Limb (tissue), 2 donors: ENCODE data around the gene PREX1.
"Not testable (repeated sequence)": the region's sequence is repeated elsewhere in the genome, so short reads cannot be mapped to it uniquely, and the experiment has no call there.

ENCODE experiments used
- DNase-seq, 2 donors: peaks; one replicate each; pipeline ENCODE4 v3.0.0-alpha.2; 2016; ENCODE audit errors: extremely low spot score in 2 of 2

Gene PREX1

GRCh38 chr20:48612335-48612734 is 215.5 kb downstream of the PREX1 start:
- DNase-seq, result no peak

GRCh38 chr20:48610996-48611395 is 216.8 kb downstream of the PREX1 start:
- DNase-seq, result no peak

GRCh38 chr20:48609491-48609978 is 218.3 kb downstream of the PREX1 start:
- no peak for DNase-seq

- DNase-seq, result peak in 1 of 2 donors; percentile 17
These were observed 219.0 kb downstream of the PREX1 start for GRCh38 chr20:48608756-48609155.

GRCh38 chr20:48607544-48607865 is 220.3 kb downstream of the PREX1 start:
- DNase-seq, result no peak

- peak in 1 of 2 donors; percentile 29 for DNase-seq
These were observed 220.8 kb downstream of the PREX1 start for GRCh38 chr20:48606841-48607543.

GRCh38 chr20:48606172-48606840 is 221.5 kb downstream of the PREX1 start:
- peak in 1 of 2 donors; percentile 22 for DNase-seq

- no peak for DNase-seq
These were observed 222.2 kb downstream of the PREX1 start for GRCh38 chr20:48605364-48606171.

- peak in 1 of 2 donors; percentile 16 for DNase-seq
These were observed 222.9 kb downstream of the PREX1 start for GRCh38 chr20:48604936-48605335.

- DNase-seq, result peak in 1 of 2 donors; percentile 19
These were observed 223.4 kb downstream of the PREX1 start for GRCh38 chr20:48604426-48604825.

- DNase-seq, result no peak
These were observed 223.9 kb downstream of the PREX1 start for GRCh38 chr20:48603819-48604405.

GRCh38 chr20:48603116-48603818 is 224.5 kb downstream of the PREX1 start:
- DNase-seq, result peak; percentile 36 to 68

- no peak for DNase-seq
These were observed 226.0 kb downstream of the PREX1 start for GRCh38 chr20:48601798-48602197.

- DNase-seq, result no peak
These were observed 227.3 kb downstream of the PREX1 start for GRCh38 chr20:48600470-48600945.

- DNase-seq, result no peak
These were observed 227.9 kb downstream of the PREX1 start for GRCh38 chr20:48599748-48600469.

- DNase-seq, result no peak
These were observed 228.6 kb downstream of the PREX1 start for GRCh38 chr20:48599106-48599747.

- DNase-seq, result not testable (repeated sequence)
These were observed 229.4 kb downstream of the PREX1 start for GRCh38 chr20:48598303-48598941.

- no peak for DNase-seq
These were observed 230.1 kb downstream of the PREX1 start for GRCh38 chr20:48597521-48598302.
